Activated CD4-positive, alpha-beta T cell treated with anti-CD3 and anti-CD28 coated beads, Interleukin-2, amount 10 ng/mL, durations not matched to agents 7 days and 5 days (primary cell): ENCODE data around the gene CYCS. TPM values are rescaled to one million over a fixed set of nuclear protein-coding genes. Genes with fewer than 3 reads are reported as not detected.

Experiments used
- CTCF ChIA-PET: fragments of 350-600 bp; sonication (Branson Sonifier 250); formaldehyde crosslinking; loops from one replicate; lab custom pipeline; 2021; ENCODE audit warnings: antibody characterized with exemption; lab: Charles Lee
- POLR2A ChIA-PET: fragments of 350-600 bp; sonication (Branson Sonifier 250); formaldehyde crosslinking; loops from one replicate; lab custom pipeline; 2021; ENCODE audit warnings: antibody characterized with exemption; lab: Charles Lee
- DNase-seq: peaks from one replicate; pipeline ENCODE4 v3.0.0-alpha.2; 2020
- H3K27ac Mint-ChIP-seq: one replicate; pipeline ENCODE4 v1.8.0; 2021; ENCODE audit warnings: mild to moderate bottlenecking, moderate library complexity, mixed read lengths
- H3K27me3 Mint-ChIP-seq: one replicate; pipeline ENCODE4 v1.8.0; 2021; ENCODE audit warnings: mixed read lengths
- H3K36me3 Mint-ChIP-seq: one replicate; pipeline ENCODE4 v1.8.0; 2021; ENCODE audit warnings: low read depth, mixed read lengths
- H3K4me1 Mint-ChIP-seq: one replicate; pipeline ENCODE4 v1.8.0; 2021; ENCODE audit warnings: mixed read lengths
- H3K4me3 Mint-ChIP-seq: one replicate; pipeline ENCODE4 v1.8.0; 2021; ENCODE audit warnings: mild to moderate bottlenecking, moderate library complexity, mixed read lengths
- H3K9me3 Mint-ChIP-seq: one replicate; pipeline ENCODE4 v1.8.0; 2021; ENCODE audit warnings: mixed read lengths
- total RNA-seq, 2 experiments: library from RNA; stranded (reverse); gene quantifications; one replicate each; pipeline ENCODE4 v1.2.3, GENCODE V29; 2021

CYCS gene
- total RNA-seq, 2 experiments from 2014 or later: 96.1 to 108 TPM

GRCh38 chr7:25143763-25144162, 18.7 kb upstream of the CYCS start:
- no peaks in the 10 kb centered on the region for H3K27me3 Mint-ChIP-seq
- ChIA-PET CTCF (no interaction called here), POLR2A (interaction anchor here (0.6 kb wide), 1 partner anchor 328 kb away, joined by 6 read pairs; no protein-coding TSS in a partner anchor)
- no peaks in the 10 kb centered on the region for H3K36me3 Mint-ChIP-seq
- no peaks in the 10 kb centered on the region for H3K4me1 Mint-ChIP-seq
- no peaks in the 10 kb centered on the region for H3K9me3 Mint-ChIP-seq
- H3K27ac Mint-ChIP-seq: no peak overlapping the region
- H3K4me3 Mint-ChIP-seq: no peak overlapping the region
- no peak for DNase-seq

GRCh38 chr7:25139536-25139935, 14.5 kb upstream of the CYCS start:
- H3K9me3 Mint-ChIP-seq: no peaks in the 10 kb centered on the region
- no peak for DNase-seq
- ChIA-PET CTCF (interaction anchor here (0.5 to 1.4 kb wide), 2 partner anchors 11 to 552 kb away, joined by 3 to 7 read pairs; no protein-coding TSS in a partner anchor), POLR2A (no interaction called here)
- H3K4me3 Mint-ChIP-seq: no peak overlapping the region
- H3K36me3 Mint-ChIP-seq: peaks cover 4% of the 10 kb centered on the region
- no peaks in the 10 kb centered on the region for H3K27me3 Mint-ChIP-seq
- no peak overlapping the region for H3K27ac Mint-ChIP-seq
- H3K4me1 Mint-ChIP-seq: no peaks in the 10 kb centered on the region

GRCh38 chr7:25134358-25135010, 9.4 kb upstream of the CYCS start:
- ChIA-PET POLR2A (no interaction called here), CTCF (interaction anchor here (1.6 kb wide), 1 partner anchor 9 kb away, joined by 5 read pairs; the partner anchor contains the start of gene CYCS)
- H3K9me3 Mint-ChIP-seq: peaks cover 2% of the 10 kb centered on the region
- H3K4me3 Mint-ChIP-seq: no peak overlapping the region
- peaks cover 13% of the 10 kb centered on the region for H3K4me1 Mint-ChIP-seq
- H3K27me3 Mint-ChIP-seq: no peaks in the 10 kb centered on the region
- no peak for DNase-seq
- peaks cover 4% of the 10 kb centered on the region for H3K36me3 Mint-ChIP-seq
- H3K27ac Mint-ChIP-seq: no peak overlapping the region

DNA sequence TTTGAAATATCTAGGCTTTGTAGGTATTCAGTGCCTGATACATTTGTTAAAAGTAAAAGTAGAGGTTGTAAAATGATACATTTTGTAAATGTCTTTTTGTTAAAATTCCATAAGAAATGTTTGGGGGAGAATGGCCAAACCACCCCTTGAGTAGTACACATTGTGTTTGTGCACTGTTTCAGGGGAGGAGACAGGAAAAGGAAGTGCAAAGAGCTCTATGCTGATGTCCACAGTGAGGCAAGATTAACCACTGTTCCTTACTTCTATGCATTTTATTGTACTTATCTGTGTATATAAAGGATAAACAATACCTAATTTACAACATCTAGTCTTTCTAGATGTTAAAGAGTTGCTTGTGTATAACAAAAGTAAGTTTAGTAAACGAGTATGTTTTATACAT, 7.4 kb upstream of the CYCS start:
- ChIA-PET CTCF (interaction anchor here (1.2 to 1.6 kb wide), 2 partner anchors 8 to 39 kb away, joined by 3 read pairs; no protein-coding TSS in a partner anchor), POLR2A (no interaction called here)
- peaks cover 4% of the 10 kb centered on the region for H3K36me3 Mint-ChIP-seq
- no peak for DNase-seq
- peak overlapping the region; percentile 3 for H3K27ac Mint-ChIP-seq
- H3K9me3 Mint-ChIP-seq: peaks cover 2% of the 10 kb centered on the region
- no peak overlapping the region for H3K4me3 Mint-ChIP-seq
- peaks cover 13% of the 10 kb centered on the region for H3K4me1 Mint-ChIP-seq
- H3K27me3 Mint-ChIP-seq: no peaks in the 10 kb centered on the region

- POLR2A ChIA-PET: interaction anchor here (0.7 kb wide), 1 partner anchor 388 kb away, joined by 3 read pairs; no protein-coding TSS in a partner anchor
- Mint-ChIP-seq H3K36me3 (peaks cover 24% of the 10 kb centered on the region), H3K27me3 (no peaks in the 10 kb centered on the region), H3K27ac (peak overlapping the region; percentile 39), H3K4me1 (peaks cover 33% of the 10 kb centered on the region), H3K4me3 (peak overlapping the region; percentile 15), H3K9me3 (no peaks in the 10 kb centered on the region)
- DNase-seq: no peak
- CTCF ChIA-PET: interaction anchor here (3.2 kb wide), 1 partner anchor 28 kb away, joined by 9 read pairs; no protein-coding TSS in a partner anchor
These were observed 1.7 kb upstream of the CYCS start for GRCh38 chr7:25126751-25127150.

DNA sequence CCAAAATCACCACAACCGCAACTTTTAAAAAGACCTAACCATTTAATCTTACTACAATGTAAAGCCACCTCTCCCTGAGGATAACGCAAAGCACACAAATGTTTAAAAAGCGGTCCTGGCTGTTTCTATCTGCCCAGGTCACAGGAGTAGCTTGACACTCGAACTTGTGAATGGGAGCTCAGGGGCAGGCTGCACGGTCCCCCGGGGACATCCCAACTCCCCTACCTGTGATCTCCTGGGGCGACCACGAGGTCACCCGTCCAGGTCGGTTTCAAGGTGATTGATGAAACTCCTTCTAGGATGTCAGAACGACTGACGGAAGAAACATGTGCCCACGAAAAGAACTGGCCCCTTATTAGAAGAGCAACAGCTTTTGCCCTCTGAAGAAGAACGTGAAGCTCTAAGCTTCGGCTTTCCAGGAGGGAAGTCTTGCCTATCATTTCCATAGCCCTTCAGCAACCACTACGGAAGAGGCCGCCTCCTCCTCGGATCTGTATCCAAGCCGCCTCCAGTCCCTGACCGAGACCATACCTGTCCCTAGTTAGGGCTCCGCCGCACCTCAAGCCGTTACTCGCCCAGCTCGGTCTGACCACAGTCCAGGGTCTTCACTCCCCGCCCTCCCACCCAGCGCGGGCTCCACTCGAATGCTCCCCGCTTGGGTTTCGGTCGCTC, 459 bp downstream of the CYCS start:
- ChIA-PET CTCF (interaction anchor here (1.7 to 3.2 kb wide), 2 partner anchors 10 to 26 kb away, joined by 5 to 9 read pairs; no protein-coding TSS in a partner anchor), POLR2A (no interaction called here)
- H3K9me3 Mint-ChIP-seq: no peaks in the 10 kb centered on the region
- no peak for DNase-seq
- H3K4me1 Mint-ChIP-seq: peaks cover 34% of the 10 kb centered on the region
- H3K36me3 Mint-ChIP-seq: peaks cover 41% of the 10 kb centered on the region
- H3K4me3 Mint-ChIP-seq: peak overlapping the region; percentile 96
- no peaks in the 10 kb centered on the region for H3K27me3 Mint-ChIP-seq
- H3K27ac Mint-ChIP-seq: peak overlapping the region; percentile 96

GRCh38 chr7:25122373-25122772, 2.7 kb downstream of the CYCS start:
- Mint-ChIP-seq H3K4me3 (peak overlapping the region; percentile 3), H3K36me3 (peaks cover 51% of the 10 kb centered on the region), H3K27ac (no peak overlapping the region), H3K9me3 (no peaks in the 10 kb centered on the region), H3K4me1 (peaks cover 45% of the 10 kb centered on the region), H3K27me3 (no peaks in the 10 kb centered on the region)
- ChIA-PET POLR2A (no interaction called here), CTCF (interaction anchor here (0.6 to 1.8 kb wide), 2 partner anchors 17 to 28 kb away, joined by 3 to 6 read pairs; no protein-coding TSS in a partner anchor)
- DNase-seq: no peak

GRCh38 chr7:25121599-25121998, 3.5 kb downstream of the CYCS start:
- Mint-ChIP-seq H3K27me3 (no peaks in the 10 kb centered on the region), H3K9me3 (no peaks in the 10 kb centered on the region), H3K4me1 (peaks cover 43% of the 10 kb centered on the region), H3K27ac (no peak overlapping the region), H3K36me3 (peaks cover 51% of the 10 kb centered on the region), H3K4me3 (no peak overlapping the region)
- DNase-seq: no peak
- ChIA-PET POLR2A (no interaction called here), CTCF (interaction anchor here (0.6 to 1.8 kb wide), 2 partner anchors 17 to 28 kb away, joined by 3 to 6 read pairs; no protein-coding TSS in a partner anchor)

DNA sequence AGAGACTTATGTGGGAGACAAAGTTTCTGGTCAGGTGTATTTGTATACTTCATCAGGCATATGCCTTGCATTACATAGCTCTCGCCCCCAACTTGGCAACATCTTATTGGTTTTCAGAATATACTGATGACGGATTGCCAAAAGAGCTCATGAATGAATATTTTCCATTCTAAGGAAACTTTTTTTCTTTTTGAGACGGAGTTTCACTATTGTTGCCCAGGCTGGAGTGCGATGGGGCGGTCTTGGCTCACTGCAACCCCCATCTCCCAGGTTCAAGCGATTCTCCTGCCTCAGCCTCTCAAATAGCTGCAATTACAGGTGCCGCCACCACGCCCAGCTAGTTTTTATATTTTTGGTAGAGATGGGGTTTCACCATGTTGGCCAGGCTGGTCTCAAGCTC, 6.0 kb downstream of the CYCS start:
- H3K9me3 Mint-ChIP-seq: no peaks in the 10 kb centered on the region
- H3K27me3 Mint-ChIP-seq: no peaks in the 10 kb centered on the region
- no peak overlapping the region for H3K27ac Mint-ChIP-seq
- peaks cover 32% of the 10 kb centered on the region for H3K4me1 Mint-ChIP-seq
- ChIA-PET CTCF (interaction anchor here (0.6 to 1.6 kb wide), 7 partner anchors 10 to 410 kb away, joined by 3 to 7 read pairs (median 3); no protein-coding TSS in a partner anchor), POLR2A (no interaction called here)
- peaks cover 46% of the 10 kb centered on the region for H3K36me3 Mint-ChIP-seq
- DNase-seq: no peak
- no peak overlapping the region for H3K4me3 Mint-ChIP-seq

GRCh38 chr7:25118048-25118753, 6.9 kb downstream of the CYCS start:
- no peaks in the 10 kb centered on the region for H3K27me3 Mint-ChIP-seq
- H3K9me3 Mint-ChIP-seq: no peaks in the 10 kb centered on the region
- H3K4me1 Mint-ChIP-seq: peaks cover 23% of the 10 kb centered on the region
- ChIA-PET POLR2A (no interaction called here), CTCF (interaction anchor here (1.0 to 1.6 kb wide), 4 partner anchors 9 to 306 kb away, joined by 3 to 7 read pairs (median 5); no protein-coding TSS in a partner anchor)
- no peak overlapping the region for H3K27ac Mint-ChIP-seq
- DNase-seq: no peak
- H3K36me3 Mint-ChIP-seq: peaks cover 38% of the 10 kb centered on the region
- no peak overlapping the region for H3K4me3 Mint-ChIP-seq

GRCh38 chr7:25117226-25118047, 7.6 kb downstream of the CYCS start:
- H3K27ac Mint-ChIP-seq: peak overlapping the region; percentile 63
- peaks cover 22% of the 10 kb centered on the region for H3K4me1 Mint-ChIP-seq
- ChIA-PET CTCF (interaction anchor here (1.0 kb wide), 1 partner anchor 18 kb away, joined by 6 read pairs; no protein-coding TSS in a partner anchor), POLR2A (no interaction called here)
- H3K4me3 Mint-ChIP-seq: no peak overlapping the region
- no peaks in the 10 kb centered on the region for H3K9me3 Mint-ChIP-seq
- H3K27me3 Mint-ChIP-seq: no peaks in the 10 kb centered on the region
- DNase-seq: no peak
- peaks cover 35% of the 10 kb centered on the region for H3K36me3 Mint-ChIP-seq

DNA sequence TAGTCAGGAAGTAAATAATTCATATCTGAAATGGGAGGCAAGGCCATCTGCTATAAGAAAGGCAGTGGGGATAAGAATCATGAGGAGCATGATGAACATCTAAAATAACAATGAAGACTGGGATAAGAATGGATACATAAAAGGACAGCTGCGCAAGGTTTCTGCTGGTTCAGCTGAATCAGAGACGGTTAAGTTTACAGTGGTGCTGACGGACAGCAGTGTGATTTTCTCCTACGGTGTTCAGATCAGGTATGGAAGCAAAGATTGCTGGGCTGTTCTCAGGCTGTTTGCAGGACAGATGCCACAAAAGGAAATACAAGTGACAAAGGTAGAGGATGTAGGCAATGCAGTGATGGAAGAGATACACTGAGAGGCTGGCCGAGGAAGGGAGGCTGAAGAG, 8.4 kb downstream of the CYCS start:
- H3K4me3 Mint-ChIP-seq: no peak overlapping the region
- no peak for DNase-seq

More for the DNA sequence above, 8.4 kb downstream of the CYCS start:
- Mint-ChIP-seq H3K27ac (no peak overlapping the region), H3K9me3 (no peaks in the 10 kb centered on the region), H3K36me3 (peaks cover 30% of the 10 kb centered on the region), H3K27me3 (no peaks in the 10 kb centered on the region), H3K4me1 (peaks cover 14% of the 10 kb centered on the region)
- ChIA-PET POLR2A (no interaction called here), CTCF (no interaction called here)
